EH (cell line): ENCODE measurements around the gene DGKB.
"Not testable (repeated sequence)": the region's sequence is repeated elsewhere in the genome, so short reads cannot be mapped to it uniquely, and the experiment has no call there.

ENCODE experiments used
- DNase-seq: peaks from one replicate; pipeline ENCODE4 v3.0.0-alpha.2; 2015; ENCODE audit warnings: low read depth

DGKB gene

DNA sequence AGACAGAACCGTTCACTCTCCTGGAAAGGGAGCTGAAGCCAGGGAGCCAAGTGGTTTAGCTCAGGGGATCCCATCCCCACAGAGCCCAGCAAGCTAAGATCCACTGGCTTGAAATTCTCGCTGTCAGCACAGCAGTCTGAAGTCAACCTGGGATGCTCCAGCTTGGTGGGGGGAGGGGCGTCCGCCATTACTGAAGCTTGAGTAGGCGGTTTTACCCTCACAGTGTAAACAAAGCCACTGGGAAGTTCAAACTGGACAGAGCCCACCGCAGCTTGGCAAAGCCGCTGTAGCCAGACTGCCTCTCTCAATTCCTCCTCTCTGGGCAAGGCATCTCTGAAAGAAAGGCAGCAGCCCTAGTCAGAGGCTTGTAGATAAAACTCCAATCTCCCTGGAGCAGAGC is 443.7 kb downstream of the DGKB start:
- DNase-seq: not testable (repeated sequence)

DNA sequence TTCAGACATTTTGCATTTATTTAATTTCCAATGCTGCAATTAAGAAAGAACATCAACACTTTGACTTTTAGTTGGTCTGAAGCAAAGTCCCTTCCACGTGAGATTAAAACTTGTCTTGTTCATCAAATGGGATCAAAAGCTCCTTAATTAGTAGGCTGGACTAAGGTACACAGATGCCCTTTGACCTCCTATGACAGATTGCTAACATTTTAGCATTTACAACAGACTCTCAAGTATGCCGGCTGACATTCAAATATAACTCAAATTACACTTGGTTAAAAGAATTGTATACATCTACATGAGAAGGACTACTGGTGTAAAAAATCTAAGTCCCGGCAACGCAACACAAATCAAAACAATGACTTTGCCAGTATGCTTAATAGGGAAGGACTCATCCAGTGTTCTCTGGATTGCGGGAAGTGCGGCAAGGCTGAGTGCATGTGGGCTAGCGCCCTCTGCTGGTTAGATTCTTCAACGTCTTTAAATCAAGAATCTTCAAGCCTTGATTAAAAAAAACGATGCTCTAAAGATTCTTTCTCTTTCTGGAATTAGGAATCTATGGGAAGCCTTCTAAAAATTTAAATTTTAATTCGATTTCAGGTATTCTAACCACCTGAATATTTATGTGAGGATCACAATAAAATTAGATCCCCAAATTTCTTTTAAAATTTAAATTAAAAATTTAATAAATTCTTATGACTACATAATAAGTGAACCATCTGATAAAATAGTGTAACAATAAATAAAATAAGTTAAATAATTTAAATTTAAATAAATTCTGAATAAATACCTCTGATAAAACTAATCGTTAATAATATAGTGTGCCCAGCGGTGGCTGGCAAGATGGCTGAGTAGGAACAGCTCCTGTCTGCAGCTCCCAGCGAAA is 444.7 kb downstream of the DGKB start:
- peak; percentile 67 for DNase-seq

DNA sequence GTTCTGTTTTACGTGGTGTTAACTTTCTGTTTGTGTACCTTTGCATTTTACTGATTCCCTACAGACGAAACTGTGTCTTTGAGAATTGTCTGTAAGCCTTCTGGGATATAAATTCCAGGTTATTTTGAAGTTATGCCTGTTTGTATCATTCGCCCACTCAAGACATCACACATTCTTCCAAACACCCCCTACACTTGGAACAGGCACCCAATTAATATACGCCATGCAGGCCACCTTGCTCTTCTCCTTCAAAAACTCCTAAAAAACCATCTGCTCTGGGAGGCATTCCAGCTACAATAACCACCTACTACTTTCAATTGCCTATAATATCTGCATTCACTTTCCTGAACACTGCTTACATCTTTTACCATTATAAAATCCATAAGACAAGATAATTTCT is 453.3 kb downstream of the DGKB start:
- no peak for DNase-seq

DNA sequence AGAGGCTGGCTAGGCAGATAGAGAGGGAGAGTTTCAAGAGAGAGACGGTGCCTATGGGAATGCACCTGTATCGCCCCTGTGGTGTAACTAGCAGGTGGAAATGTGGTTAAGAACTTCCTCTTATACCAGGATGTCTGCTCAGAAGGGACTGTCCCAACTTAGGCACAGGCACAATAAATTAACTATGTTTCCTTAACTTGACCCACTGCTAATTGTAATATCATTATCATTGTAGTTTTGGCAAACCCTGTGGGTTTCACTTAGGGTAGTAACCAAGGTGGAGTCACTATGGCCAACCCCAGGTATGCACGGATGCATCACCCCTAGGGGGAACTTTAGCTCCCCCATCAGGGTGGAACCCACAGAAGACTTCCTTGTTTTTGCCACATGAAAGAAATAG is 455.7 kb downstream of the DGKB start:
- DNase-seq: no peak

DNA sequence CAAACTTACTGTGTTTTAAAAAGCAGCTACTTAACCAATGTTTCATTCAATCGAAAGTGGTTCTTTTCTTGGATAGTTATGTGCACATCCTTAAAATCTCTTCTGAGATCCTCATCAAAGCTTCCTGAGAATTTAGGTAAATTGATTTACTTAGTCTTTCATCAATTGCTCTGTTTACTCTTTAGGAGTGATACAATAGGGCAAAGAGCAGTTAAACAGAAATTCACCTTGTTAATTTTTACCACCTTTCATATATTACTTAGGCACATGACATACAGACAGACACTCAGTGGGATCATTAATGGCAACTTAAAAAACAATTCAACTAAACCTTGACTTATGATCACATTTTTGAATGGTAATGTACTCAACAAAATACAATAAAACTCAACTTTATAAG is 456.3 kb downstream of the DGKB start:
- no peak for DNase-seq

DNA sequence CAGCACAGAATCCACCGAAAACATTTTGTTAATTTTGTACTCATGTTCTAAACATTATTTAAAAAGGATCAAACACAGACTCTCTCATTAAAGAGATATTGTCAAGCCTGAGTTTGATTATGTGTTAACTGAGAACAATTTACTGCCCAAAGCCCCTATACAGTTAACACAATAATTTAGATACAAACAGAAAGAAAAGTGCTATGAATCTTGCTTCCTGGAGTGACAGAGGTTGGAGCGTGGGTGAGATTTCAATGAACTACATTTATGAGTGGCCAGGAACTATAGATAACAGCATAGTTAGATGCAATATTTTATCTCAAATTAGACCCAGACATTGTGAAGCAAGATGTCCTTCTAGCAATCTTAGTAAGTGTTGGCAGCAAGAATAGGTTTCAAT is 464.2 kb downstream of the DGKB start:
- no peak for DNase-seq

DNA sequence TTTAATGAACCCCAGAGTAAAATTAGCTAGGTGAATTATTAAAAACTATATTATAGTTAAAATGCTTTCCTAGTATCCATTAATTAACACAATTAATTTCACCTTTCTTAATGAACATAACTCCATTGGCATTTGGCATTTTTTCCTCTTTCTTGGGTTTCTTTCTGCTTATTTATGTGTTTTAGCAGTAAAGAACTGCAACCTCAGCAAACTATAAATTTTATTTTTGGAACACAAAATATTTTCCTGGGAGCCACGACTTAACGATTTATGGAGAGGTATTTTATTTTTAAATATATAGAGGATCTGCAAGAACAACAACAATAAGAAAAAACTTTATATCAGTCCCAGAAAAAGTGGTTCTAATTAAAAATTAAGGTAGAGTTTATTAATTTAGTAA is 465.7 kb downstream of the DGKB start:
- DNase-seq: no peak

DNA sequence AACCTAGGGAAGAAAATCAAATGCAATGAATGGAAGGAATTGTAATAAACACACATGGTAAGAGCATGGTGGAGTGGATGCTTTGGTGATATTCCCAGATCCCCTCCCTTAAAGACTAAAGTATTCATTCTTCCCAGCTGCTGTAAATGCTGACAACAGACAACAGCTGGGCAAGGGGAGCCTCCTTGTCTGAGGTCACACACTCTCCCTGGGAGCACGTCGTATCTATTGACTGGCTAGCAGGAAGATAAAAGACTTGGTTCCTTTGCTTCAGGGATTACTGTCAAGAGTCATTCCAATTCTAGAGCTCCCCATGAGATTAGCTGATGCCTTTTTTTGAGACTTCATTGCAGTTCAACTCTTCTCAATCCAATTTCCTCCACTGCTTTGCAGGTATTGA is 469.6 kb downstream of the DGKB start:
- no peak for DNase-seq

DNA sequence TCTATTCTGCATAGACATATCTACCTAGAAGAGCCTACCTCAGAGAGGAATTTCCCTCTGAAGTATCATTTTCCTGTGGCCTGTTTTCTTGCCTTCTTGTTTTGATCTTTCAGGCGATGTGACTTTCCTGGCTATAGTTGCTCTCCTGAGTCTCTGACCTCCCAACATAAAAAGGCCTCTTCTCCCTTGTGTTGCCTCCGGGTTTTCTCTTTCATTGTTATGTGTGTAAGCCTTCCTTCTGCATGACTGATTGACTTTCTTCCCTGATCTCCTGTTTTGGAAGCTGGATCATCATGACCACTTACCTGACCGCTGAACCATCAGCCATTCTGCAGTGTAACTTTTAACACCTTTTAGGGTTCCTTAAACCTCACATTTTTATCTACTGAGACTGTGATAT is 471.6 kb downstream of the DGKB start:
- no peak for DNase-seq

DNA sequence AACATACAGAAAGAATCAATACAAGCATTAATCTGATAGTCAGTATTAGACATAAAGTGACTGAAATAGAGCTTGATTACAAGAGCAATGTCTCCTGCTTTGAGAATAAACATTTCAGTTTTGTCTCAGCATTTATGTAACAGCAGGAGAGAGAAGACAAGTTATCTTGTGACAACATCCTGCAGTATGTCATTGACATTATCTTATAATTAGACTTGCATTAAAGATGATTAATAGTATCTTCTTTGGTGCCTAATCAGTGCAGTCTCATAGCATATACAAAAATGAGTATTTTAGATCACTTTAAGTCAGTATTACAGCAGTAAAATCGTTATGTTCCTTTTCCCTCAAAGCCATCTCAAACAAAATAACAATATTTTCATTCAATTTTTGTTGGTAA is 477.0 kb downstream of the DGKB start:
- no peak for DNase-seq

DNA sequence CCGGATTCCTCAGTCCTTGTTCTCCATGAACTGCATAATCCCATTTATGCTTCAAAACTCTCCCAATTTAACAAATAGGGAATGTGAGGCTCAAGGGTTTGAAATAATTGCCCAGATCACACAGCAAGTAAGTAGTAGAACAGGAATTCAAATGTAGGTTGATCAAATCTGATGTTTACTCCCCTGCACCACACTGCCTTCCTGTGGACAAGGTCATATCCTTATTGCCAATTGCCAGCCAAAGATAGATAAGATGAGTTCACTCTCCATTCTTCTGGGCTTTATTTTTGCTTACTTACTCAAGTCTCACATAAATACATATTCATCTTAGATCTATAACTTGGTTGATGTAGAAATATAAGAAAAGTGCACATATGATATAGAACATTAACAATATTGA is 477.9 kb downstream of the DGKB start:
- no peak for DNase-seq

DNA sequence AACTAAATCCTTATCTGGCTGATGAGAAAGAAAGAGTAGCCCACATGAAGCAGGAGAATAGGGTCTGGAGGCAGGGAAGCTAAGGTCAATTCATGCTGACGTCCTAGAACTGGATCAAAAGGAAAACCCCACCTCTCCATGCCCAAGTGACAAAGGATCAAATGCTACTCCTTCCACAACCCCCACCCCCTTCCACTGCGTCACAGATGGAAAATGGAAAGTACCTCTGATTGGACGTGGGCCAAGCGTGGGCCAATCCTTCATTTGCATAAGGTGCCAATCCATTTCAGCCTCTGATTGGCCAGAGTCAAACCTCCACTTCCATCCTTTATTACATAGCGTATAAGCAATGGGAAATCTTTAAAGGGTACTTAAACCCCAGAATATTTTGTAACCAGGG is 481.8 kb downstream of the DGKB start:
- no peak for DNase-seq

DNA sequence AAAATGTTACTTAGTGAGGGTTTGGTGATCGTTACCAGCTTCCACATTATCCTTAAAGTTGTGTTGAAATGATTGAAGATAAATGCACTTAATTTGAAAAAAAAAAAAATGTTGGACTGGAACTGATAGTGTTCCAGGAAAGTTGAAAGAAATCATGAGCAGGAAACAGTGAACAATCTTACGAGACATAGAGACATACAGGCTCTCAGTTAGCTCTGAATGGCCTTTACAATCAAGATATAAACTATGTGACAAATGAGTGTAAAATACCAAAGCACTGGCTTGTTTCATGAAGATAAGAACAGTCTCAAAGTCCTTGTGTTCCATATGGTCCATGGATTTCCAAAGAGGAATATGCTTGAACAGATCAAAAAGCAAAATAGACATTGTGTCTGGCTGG is 483.0 kb downstream of the DGKB start:
- DNase-seq: no peak

DNA sequence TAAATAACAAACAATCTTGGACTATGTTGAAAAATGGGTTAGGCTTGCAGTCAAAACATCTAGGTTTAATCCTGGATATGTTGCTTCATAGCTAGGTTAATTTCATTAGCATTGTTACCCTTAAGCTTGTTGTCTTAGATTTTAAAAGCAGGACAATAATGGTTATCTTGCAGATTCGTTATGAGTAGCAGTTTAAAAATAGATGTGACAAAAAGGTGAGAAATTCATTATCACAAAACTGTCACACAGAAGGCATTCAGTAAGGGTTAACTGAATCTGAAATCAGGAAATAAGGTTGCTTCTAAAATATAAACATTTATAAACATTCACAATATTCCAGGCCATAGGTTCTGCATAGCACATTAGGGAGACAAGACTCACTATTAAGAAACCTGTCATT is 483.9 kb downstream of the DGKB start:
- DNase-seq: no peak

DNA sequence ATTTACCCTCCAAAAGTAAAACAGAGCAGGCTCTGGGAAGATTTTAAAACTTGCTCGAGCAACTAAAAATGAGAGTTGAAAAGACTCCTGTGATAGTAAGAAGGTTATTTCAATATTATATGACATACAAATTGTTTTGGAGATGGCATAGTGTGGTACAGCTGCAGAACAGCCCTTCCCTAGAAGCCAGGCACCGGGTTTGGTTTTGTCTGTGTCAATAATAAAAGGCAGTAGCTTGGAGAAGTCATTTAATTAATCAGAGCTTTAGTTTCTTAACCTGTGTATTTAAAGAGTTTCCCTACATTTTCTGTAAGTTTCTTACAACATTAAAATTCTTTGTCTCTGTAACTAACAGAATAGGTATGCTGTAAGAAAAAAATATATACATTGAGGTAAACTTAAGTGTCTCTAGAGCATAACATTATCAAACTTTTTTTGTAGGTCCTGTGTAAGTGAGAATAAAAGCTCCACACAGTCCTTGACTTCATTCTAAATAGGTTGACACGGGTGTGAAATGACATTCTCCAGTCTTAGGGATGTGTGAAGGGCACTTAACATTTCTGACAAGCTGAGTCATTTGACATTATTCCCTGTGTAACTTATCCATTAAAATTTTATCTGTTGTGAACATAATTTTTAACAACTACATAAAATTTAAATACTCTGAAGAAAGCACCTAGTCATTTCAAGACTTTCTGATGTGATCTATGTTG is 488.1 kb downstream of the DGKB start:
- DNase-seq: no peak

DNA sequence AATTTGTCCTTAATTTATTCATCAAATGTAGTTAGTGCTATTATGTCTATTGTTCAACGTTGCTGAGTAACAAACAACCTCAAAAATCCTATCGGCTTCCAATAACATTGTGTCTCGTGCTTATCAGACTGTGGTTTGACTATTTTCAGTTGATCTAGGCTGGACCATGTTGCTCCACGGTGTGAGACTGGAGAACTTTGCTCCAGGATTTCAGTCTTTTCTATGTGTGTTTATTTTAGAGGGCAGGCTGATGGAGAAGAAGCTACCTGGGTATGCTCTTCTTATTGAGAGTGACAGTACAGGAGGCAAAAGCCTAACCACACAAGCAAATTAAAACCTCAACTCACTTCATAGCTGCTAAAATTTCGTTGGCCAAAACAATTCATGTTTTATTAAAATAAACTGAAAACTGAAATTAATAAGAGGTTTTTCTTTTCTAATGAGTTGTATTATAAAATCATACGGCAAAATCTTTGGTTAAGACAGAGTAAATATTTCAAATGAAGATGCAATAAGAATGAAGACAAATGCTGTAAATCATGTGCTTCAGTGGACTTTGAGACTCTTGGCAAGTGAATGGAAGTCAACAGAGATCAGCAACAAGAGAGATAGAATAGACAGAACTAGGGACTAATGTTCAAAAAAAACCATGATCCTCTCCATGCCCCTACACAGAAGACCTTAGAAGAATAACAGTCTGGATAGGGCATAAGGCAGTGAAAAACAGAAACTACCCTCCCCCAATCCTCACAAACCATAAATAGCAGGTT is 495.1 kb downstream of the DGKB start:
- no peak for DNase-seq

DNA sequence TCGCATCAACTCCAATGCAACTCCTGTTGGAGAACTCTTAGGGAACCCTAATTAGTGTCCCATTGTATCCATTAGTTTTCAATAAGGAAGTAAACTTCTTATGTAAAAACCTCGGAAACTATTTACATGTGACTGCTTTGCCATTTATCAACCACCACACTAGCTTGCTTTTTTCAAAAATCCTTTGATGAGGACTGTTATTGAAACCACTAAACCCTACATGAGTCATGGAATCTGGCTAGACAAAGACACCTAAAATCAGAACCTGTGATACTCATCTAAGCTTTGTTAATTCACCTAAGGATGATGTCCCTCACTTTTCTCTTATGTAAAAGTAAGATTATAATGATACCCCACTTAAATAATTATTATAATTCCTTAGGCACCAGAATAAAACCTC is 499.0 kb downstream of the DGKB start:
- no peak for DNase-seq

DNA sequence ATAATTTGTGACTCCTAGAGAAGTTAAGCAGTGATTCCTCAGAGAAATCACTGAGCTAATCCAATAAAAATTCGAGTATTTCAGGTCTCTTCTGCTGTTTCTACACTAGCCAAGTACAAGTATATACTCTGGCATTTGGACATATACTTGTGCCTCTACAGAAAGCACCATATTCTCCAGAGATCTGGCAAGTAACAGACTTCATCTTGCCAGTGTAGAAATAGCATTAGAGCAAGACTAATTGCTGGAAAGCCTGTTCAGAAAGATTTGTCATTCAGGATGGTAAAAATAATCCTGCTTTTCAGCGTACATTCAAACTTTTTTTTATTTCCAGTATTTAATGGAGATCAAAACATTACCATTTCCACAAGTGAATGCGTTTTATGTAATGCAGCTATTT is 502.3 kb downstream of the DGKB start:
- no peak for DNase-seq

DNA sequence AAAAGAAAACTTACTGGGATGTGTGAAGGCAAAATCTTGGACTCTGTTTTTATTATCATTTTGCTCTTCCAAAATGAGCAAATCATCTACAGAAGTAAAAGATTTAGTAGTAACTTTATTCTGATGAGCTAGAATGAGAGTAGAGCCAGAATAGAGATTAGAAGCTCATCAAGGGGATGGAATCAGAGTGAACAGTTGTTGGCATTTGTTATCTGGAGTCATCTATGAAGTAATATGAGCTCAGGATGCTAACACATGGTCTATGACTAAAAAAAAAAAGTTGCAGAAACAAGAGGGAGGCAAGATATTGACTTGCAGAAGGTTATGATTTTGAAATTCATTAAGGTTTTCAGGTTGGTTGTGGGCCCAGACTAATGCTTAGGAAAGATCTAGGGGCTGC is 504.0 kb downstream of the DGKB start:
- no peak for DNase-seq

DNA sequence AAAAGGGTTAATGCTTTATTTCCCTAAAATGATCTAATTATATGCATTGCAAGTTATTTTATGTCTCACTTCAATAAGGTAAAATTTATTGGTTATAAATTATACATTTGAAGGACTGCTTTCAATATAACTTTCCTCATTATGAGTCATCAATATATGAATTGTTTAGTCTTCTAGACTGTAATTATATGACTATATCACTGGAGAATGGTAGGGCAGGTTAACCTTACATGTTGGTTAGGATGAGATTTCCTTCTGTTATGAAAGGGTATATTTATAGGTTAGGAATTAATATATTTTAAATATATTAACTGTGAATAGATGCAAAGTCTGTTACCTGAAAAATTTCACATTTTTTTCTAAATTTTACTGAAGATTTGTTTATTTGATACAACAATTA is 506.7 kb downstream of the DGKB start:
- DNase-seq: no peak

DNA sequence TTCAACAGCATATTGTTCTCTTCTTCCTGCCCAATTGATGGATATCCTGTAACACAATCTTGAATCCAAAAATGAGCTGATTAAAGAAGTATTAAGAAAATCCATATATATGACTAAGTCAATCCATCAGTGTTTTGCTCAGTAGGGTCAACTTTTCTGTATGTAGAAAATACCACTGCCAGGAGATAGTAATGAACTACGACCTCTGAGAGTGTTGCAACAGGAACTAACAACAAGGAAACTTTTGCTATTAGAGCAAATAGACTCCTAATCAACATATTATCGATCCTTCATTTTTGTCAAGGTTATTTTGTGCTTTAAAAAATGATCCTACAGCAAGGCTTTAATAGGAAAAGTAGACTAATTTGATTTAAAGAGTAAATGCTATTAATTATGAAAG is 507.8 kb downstream of the DGKB start:
- no peak for DNase-seq

DNA sequence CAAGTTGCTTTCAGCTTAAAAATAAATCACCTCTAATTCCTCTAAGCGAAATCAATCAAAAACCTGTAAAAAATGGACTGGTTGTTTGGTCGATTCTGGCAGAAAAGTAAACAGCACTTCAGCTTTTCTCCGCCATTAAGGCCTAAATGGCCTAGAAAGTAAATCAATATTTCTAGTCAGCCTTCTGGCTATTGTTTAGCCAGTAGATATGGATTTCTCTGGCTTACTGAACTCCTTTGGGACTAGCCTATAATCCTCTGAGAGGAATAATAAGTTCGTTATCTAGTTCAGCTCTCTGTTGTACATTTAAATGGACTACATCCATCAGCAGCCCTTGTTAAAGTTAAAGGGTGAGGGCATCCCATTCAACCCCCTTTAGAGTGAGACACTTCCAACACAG is 513.0 kb downstream of the DGKB start:
- no peak for DNase-seq

DNA sequence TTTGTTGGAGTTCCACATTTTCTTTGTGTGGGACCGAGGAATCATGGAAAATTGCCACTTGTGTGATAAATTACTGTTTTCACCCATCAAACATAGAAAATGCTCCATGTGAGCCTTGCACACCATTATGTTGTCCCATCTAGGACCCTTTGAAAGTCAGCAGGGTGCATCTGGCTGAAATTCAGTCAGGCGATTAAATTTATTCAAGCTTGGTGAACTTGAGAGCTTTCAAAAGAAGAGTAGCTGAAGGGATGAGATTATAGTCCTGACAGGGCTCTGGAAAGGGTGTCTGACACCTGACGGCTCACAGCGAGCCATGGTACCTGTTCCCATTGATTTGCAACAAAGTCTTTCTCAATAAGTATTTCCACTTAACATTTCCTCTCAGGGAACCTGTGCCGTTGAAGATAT is 513.4 kb downstream of the DGKB start:
- DNase-seq: no peak
